ENCODE results near the gene MYH6.

MYH6 gene

GRCh38 chr14:23439107-23439835 lies 31.2 kb upstream of the MYH6 start:
- no peaks in the 10 kb centered on the region for H3K9me3 ChIP-seq (ENCODE audit: severe bottlenecking)
- DNase-seq (ENCODE audit: low spot score) (no peak), ATAC-seq (ENCODE audit: low read depth) (no peak)
- H3K4me1 ChIP-seq (ENCODE audit: insufficient read depth, poor library complexity, severe bottlenecking), result no peaks in the 10 kb centered on the region
- no peak for TF ChIP-seq CTCF (IDR thresholded peaks at IDR 0.05; ENCODE audit: poor library complexity, severe bottlenecking)
- H3K4me3 ChIP-seq (ENCODE audit: severe bottlenecking), result no peak overlapping the region
- H3K27ac ChIP-seq (ENCODE audit: poor library complexity, severe bottlenecking), result no peak overlapping the region
- H3K27me3 ChIP-seq (ENCODE audit: insufficient read depth, poor library complexity, severe bottlenecking), result no peaks in the 10 kb centered on the region
- no peaks in the 10 kb centered on the region for H3K36me3 ChIP-seq (ENCODE audit: low read depth)

GRCh38 chr14:23438101-23438971 lies 30.3 kb upstream of the MYH6 start:
- DNase-seq (ENCODE audit: low spot score), result no peak
- H3K27ac ChIP-seq (ENCODE audit: poor library complexity, severe bottlenecking), result no peak overlapping the region
- no peaks in the 10 kb centered on the region for H3K27me3 ChIP-seq (ENCODE audit: insufficient read depth, poor library complexity, severe bottlenecking)

GRCh38 chr14:23437133-23438100 lies 29.3 kb upstream of the MYH6 start:
- no peak overlapping the region for H3K4me3 ChIP-seq (ENCODE audit: severe bottlenecking)
- DNase-seq (ENCODE audit: low spot score) (peak; percentile 35), ATAC-seq (ENCODE audit: low read depth) (no peak)
- H3K27me3 ChIP-seq (ENCODE audit: insufficient read depth, poor library complexity, severe bottlenecking), result no peaks in the 10 kb centered on the region
- H3K36me3 ChIP-seq (ENCODE audit: low read depth), result no peaks in the 10 kb centered on the region
- TF ChIP-seq CTCF (IDR thresholded peaks at IDR 0.05; ENCODE audit: poor library complexity, severe bottlenecking), result no peak
- H3K4me1 ChIP-seq (ENCODE audit: insufficient read depth, poor library complexity, severe bottlenecking), result no peaks in the 10 kb centered on the region
- H3K9me3 ChIP-seq (ENCODE audit: severe bottlenecking), result no peaks in the 10 kb centered on the region
- no peak overlapping the region for H3K27ac ChIP-seq (ENCODE audit: poor library complexity, severe bottlenecking)

More at GRCh38 chr14:23438101-23438971, 30.3 kb upstream of the MYH6 start:
- Histone ChIP-seq H3K4me1 (ENCODE audit: insufficient read depth, poor library complexity, severe bottlenecking) (no peaks in the 10 kb centered on the region), H3K4me3 (ENCODE audit: severe bottlenecking) (no peak overlapping the region), H3K36me3 (ENCODE audit: low read depth) (no peaks in the 10 kb centered on the region), H3K9me3 (ENCODE audit: severe bottlenecking) (no peaks in the 10 kb centered on the region)
- no peak for TF ChIP-seq CTCF (IDR thresholded peaks at IDR 0.05; ENCODE audit: poor library complexity, severe bottlenecking)
- no peak for ATAC-seq (ENCODE audit: low read depth)

GRCh38 chr14:23436327-23437132 lies 28.5 kb upstream of the MYH6 start:
- Histone ChIP-seq H3K36me3 (ENCODE audit: low read depth) (no peaks in the 10 kb centered on the region), H3K27me3 (ENCODE audit: insufficient read depth, poor library complexity, severe bottlenecking) (no peaks in the 10 kb centered on the region), H3K4me3 (ENCODE audit: severe bottlenecking) (no peak overlapping the region), H3K9me3 (ENCODE audit: severe bottlenecking) (no peaks in the 10 kb centered on the region), H3K4me1 (ENCODE audit: insufficient read depth, poor library complexity, severe bottlenecking) (no peaks in the 10 kb centered on the region), H3K27ac (ENCODE audit: poor library complexity, severe bottlenecking) (no peak overlapping the region)
- ATAC-seq (ENCODE audit: low read depth) (no peak), DNase-seq (ENCODE audit: low spot score) (no peak)
- TF ChIP-seq CTCF (IDR thresholded peaks at IDR 0.05; ENCODE audit: poor library complexity, severe bottlenecking), result no peak

Data from RWPE2 (cell line).